HG03469 (cell line): ENCODE measurements around the gene LCP2.
"Not testable (repeated sequence)": the region's sequence is repeated elsewhere in the genome, so short reads cannot be mapped to it uniquely, and the experiment has no call there.

ENCODE experiments used
- ATAC-seq: cut with Tn5 transposase; IDR thresholded peaks from one replicate; pipeline ENCODE4 v1.9.1; 2021; ENCODE audit warnings: mild to moderate bottlenecking, moderate library complexity, moderate number of reproducible peaks; ENCODE audit not compliant: unreplicated experiment

The LCP2 gene

GRCh38 chr5:170251462-170251861, 46.1 kb downstream of the LCP2 start:
- ATAC-seq: no peak

- ATAC-seq: no peak
These were observed 46.7 kb downstream of the LCP2 start for GRCh38 chr5:170250810-170251317.

- ATAC-seq: no peak
These were observed 48.2 kb downstream of the LCP2 start for GRCh38 chr5:170249355-170249754.

GRCh38 chr5:170248931-170249227, 48.7 kb downstream of the LCP2 start:
- not testable (repeated sequence) for ATAC-seq

GRCh38 chr5:170248172-170248930, 49.2 kb downstream of the LCP2 start:
- ATAC-seq: no peak

GRCh38 chr5:170247363-170247762, 50.2 kb downstream of the LCP2 start:
- no peak for ATAC-seq

- no peak for ATAC-seq
These were observed 51.3 kb downstream of the LCP2 start for GRCh38 chr5:170246126-170246870.

- not testable (repeated sequence) for ATAC-seq
These were observed 52.1 kb downstream of the LCP2 start for GRCh38 chr5:170245436-170245835.

GRCh38 chr5:170238456-170239196, 59.0 kb downstream of the LCP2 start:
- no peak for ATAC-seq

- no peak for ATAC-seq
These were observed 61.4 kb downstream of the LCP2 start for GRCh38 chr5:170235876-170236864.

- no peak for ATAC-seq
These were observed 64.2 kb downstream of the LCP2 start for GRCh38 chr5:170233358-170233892.

- no peak for ATAC-seq
These were observed 64.8 kb downstream of the LCP2 start, which contains the start of gene C5orf58 for GRCh38 chr5:170232786-170233185. TSS of gene C5orf58 (plus strand) at chr5:170232985. CDS start at chr5:170234977, 1,992 bp downstream.

- no peak for ATAC-seq
These were observed 68.7 kb downstream of the LCP2 start for GRCh38 chr5:170228762-170229435.

- no peak for ATAC-seq
These were observed 70.9 kb downstream of the LCP2 start for GRCh38 chr5:170226661-170227060.

GRCh38 chr5:170226129-170226615, 71.4 kb downstream of the LCP2 start:
- no peak for ATAC-seq

GRCh38 chr5:170225326-170226128, 72.0 kb downstream of the LCP2 start:
- no peak for ATAC-seq

GRCh38 chr5:170223906-170224305, 73.7 kb downstream of the LCP2 start:
- ATAC-seq: no peak

GRCh38 chr5:170223360-170223759, 74.2 kb downstream of the LCP2 start:
- no peak for ATAC-seq
